NCI-H774 (cell line): ENCODE data around the gene SH3RF3.

Source experiments
- DNase-seq: peaks from one replicate; lab custom pipeline; 2025; lab: John Stamatoyannopoulos, UW

Gene SH3RF3

DNA sequence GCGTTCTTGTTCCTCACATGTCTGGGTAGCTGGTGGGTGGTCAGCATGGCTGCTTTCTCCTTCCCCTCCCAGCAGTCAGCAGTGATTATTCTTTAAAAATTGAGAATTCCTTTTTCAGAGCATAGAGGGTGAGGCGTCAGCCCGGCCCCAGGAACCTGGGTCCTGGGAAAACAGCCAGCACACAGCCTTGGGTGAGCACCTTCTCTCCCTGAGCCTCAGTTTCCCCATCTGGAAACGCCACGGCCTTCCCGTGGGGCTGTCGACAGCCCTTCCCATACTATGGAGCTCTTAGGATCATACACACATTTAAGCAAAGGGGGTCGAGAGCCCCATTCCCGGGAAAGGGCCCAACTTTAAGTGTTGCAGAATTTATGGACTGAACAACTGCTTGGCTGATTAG lies 73.5 kb downstream of the SH3RF3 start:
- no peak for DNase-seq

DNA sequence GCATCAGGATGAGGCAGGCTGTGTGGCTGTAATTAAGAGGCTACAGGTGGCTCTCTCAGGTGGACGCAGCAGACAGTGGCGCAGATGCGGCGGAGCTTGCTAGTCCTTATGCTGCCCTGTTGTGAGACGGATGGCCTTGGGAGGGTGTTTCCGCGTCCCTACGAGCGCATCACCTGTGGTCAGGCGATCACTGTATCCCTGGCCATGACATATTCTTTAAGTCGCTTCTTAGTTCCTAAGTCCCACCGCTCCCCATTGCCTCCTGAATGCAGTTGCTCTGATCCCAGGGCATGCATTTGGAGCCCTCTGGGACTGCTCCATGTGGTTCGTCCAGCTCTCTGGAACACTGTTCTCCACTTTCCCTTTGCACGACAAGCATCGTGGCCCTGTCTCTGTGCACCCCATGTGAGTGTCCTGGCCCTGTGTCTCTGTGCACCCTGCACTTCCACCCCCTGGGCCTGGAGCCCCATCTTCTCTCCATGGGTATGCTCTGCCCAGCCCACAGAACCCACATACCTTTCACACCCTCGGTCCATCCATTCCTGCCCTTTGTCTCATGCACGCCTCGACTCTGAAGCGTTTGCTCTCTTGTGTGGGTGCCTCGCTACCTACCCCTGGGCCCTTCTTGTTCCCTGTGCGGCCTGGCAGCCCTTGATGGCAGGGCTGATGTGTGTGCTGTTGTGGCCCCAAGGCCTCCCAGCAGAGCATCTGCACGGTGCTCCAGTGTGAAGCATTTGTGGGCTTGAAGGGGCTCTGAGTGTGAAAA lies 74.4 kb downstream of the SH3RF3 start:
- DNase-seq, result no peak

DNA sequence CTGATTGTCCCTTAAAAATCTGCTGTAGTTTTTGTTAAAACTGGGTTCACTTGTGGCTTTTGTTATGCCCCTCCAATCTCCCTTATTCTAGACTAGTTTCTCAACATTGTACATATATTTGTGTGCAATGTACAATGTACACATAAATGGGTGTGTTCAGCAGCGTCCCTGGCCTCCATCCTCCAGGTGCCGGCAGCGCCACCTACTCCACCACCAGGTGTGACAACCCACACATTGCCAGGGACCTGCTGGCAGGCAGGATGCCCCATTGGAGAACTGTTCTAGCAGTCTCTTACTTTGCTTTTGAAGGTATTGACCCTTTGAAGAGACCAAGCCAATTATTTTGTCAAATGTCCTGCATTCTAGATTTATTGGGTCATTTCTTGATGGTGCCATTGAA lies 75.4 kb downstream of the SH3RF3 start:
- no peak for DNase-seq

DNA sequence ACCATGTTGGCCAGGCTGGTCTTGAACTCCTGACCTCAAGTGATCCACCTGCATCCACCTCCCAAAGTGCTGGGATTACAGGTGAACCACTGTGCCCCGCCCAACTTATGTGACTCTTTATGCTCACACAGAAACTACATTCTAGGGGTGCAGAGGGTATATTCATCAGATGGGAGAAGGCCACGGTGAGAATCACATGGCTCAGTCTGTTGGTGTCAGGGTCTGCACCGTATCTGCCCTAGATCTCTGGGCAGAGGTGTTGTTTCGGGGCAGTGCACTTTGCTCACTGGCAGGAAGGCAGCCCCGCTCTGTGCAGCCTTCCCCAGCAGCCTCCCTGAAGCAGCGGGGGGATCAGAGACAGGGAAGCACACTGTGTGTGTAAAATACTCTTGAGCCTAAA lies 76.4 kb downstream of the SH3RF3 start:
- no peak for DNase-seq

DNA sequence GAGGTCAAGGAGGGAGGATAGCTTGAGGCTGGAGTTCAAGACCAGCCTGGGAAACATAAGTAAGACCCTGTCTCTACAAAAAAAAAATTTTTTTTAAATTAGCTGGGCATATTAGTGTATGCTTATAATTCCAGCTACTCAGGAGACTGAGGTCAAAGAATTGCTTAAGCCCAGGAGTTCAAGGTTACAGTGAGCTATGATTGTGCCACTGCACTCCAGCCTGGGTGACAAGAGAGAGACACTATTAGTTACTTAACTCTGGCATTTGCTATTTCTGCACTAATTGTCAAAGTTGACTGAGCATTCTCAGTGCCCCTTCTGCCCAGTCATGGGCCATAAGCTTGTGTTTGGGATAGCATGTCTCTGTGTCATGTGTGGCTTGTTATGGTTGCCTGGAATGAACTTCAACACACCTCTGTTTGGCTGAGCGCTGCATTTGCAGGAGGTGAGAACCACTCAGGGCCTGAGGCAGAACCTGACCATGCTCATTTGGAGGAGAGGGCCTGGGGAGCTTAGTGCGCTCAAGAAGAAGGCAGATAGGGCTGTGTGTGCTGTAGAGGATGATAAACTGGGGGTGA lies 77.7 kb downstream of the SH3RF3 start:
- no peak for DNase-seq

DNA sequence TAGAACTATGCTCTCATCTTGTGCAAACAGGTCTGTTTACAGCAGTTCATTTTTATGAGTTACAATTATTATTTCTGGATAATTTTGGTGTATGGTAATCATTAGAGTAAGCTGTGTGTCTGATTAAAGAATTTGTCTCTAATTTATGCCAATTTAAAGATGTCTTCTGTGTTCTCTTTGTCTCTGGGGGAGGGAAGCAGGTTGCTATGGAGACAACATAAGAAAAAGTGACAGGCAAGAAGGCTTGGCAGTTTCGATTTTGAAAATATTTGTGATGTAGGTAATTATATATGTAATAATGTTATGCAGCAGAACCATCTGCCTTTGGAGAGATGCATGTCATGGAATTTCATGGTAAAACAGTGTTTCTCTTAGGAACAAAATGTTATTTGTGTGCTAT lies 78.2 kb downstream of the SH3RF3 start:
- DNase-seq, result no peak

DNA sequence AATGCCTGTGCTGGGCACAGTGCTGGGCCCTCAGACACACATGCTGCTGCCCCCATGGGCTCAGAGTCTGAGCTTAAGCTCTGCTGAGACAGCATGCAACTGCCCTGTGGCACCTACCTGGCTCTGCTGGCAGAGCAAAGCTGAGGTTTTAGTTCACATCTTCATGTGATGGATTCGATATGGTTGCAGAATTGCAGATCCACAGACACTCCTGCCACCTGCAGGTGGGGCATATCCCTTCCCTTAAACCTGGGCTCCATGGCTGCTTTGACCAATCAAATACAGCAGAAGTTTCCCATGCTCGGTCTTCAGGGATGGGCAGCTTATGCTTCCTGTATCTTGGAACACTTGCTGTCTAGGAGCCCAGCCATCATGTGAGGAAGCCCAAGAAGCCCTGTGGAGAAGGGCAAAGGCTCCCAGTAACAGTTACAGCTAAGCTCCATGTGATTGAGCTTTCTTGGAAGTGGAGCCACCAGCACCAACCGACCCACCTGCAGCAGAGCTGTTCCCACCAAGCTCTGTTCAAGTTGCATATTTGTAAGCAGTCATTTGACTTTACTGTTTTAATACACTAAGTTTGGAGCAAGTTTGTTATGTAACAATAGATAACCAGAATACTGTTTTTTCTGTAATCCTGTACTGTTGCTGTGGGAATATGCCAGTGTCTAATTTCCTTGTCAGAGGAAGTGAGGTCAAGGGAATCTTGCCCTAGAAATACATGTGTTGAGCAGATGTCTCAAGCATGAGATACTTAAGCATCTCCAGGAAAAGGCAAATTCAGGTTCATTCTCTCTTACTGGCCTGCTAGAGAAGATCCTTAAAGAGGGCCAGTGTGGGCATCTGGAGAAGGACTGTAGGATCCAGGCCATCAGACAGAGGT lies 79.3 kb downstream of the SH3RF3 start:
- peak; percentile 11 for DNase-seq

DNA sequence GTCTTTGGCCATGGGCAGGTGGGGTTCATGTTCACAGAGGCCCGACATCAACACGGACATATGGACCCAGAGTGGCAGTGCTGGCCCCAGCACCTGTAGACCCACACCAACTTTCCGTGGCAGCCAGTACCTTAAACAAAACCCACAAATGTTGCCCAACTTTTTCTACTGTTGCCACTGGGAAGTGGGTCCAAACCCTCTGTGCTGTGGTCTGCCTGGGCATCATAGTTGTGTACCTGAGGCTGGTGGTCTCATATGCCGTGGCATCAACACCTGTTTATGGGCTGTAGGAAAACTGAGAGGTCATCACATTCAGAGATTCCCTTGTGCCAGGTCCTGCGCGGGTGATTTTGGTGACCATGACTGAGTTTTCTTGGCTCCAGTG lies 79.9 kb downstream of the SH3RF3 start:
- no peak for DNase-seq

DNA sequence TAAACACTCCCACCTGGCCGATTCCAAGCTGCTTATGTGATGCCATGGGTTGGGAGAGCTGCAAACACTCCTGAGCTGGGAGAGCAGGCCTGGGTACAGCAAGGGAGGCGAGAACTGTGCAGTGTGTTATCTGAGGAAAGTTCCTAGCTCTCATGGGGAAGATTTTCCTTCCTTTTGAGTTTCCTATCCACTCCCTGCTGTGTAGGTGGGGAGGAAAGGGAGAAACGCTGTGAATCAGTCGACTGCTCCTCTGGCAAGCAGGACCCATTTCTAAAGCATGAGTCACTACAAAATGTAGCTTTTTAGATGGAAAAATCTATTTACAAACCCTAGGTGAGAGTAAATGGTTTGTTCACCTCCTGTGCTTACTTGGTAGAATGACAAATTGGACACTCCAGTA lies 80.4 kb downstream of the SH3RF3 start:
- DNase-seq, result no peak

DNA sequence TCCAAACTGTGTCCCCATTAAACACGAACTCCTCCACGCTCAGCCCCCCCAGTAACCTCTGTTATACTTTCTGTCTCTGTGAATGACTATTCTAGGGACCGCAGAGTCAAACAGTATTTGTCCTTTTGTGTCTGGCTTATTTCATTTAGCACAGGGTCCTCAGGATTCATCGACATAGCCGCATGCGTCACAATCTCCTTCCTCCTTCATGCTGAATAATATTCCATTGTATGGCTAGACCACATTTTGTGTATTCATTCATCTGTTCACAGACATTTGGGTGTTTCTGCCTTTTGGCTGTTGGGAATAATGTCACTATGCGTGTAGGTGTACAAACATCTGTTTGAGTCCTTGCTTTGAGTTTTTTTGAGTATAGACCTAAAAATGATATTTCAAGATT lies 80.9 kb downstream of the SH3RF3 start:
- DNase-seq, result no peak

DNA sequence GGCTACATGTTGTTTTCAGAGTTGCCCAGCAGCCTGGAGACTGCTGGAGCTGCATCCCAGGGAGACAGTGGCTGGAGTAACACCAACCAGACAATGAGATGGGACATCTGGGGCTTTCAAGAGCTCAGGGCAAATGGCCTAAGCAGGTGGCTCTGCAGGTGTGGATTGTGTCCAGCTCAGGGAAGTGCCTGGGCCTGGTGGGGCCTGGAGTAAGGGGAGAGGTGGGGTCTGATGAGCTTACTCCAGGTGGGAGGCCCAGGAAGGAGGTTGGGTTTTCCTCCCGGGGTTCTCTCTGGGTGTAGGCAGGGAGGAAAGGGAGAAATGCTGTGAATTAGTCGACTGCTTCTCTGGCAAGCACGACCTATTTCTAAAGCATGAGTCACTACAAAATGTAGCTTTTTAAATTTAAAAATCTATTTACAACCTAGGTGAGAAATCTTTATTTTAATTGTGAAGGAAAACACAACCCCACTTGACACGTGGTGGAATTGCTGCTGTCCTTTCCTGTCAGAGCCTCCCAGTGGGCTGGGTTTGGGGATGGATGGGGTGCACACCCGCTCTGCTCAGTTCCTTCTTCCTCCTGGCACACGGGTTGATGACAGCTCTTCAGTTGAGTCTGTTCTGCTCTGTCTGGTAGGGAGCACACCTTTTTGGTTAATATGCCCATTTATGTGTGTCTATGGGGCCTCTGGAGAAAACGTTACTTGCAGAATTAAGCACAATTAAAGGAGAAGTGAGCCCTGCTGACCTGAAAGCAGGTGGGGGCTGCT lies 81.6 kb downstream of the SH3RF3 start:
- DNase-seq, result peak; percentile 21

DNA sequence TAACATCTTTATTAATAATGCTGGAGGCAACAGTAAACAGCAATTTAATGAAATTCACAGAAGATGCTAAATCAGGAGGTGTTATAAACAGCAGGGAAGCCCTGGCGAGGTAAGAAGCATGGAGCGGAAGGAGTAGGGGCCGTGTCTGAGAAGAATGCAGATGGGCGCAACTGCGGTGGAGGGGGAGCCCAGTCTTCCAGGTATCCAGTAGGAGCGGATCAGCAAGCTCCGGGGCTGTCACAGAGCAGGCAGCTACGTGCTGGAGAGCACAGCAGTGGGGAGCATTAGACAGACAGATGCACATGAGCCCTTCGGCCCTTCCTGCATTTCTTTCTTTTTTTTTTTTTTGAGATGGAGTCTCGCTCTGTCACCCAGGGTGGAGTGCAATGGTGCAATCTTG lies 82.3 kb downstream of the SH3RF3 start:
- no peak for DNase-seq

DNA sequence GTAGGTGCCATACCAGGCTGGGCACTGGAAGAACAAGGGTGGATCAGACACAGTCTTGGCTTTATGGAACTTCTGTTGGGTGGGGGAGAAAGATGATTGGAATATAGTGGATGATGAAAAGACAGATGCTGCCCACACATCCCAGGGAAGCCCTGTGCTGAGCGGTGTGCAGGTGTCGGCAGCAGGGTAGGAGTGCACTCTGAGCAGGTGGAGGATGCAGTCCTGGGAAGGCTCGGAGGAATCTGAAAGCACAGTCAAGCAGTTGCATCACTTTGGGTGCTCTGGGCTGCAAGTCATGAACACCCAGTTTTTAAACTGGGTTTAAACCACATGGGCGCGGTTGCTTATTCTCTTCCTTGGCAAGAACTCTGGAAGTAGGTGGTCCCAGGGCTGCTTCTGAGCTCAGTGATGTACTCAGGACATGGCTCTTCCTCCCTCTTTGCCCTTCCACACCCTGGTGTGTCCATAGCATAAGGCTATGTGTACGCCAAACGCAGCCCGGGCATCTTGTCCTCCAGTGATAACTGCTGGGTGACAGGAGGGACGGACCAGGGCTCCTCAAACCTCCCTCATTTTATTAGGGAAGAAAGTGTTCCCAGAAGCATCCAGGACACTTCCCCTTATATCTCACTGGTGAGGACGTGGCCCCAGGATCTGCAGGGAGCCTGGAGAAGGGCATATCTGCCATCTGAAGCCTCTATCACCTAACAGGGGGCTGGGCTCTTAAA lies 84.0 kb downstream of the SH3RF3 start:
- DNase-seq, result no peak

DNA sequence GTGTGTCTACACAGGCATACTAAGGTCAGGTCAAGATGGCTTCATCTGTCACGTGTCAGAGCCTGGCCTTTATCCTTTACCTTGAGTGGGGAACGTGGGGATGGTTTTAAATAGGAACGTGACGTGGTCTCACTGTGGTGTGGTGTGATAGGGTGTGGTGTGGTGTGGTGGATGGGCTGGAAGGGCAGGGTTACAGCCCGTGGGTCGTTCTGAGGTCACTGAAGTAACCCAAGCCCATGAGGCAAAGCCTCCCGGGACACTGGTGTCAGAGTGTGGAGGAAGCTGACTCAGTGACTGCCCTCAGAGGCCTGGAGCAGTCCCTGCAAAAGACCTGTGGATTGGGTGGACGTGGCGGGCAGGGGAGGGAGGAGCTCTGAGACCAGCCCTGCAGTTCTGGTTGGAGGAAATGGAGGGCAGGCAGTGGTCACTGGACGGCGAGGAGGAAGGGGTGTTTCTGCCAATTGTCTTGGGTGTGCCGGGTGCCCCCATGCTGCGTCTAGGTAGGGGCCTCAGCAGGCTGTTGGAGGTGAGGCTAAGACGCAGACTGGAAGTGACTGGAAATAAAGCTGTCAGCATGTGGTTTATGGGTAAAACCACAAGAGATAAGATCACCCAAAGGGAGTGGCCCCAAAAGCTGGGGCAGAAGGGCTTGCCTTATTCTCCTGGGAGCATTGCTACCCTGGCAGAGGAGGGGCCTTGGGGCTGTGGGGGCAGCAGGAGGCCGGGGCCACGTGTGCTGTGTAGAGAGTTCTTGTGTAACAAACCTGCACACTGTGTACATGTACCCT lies 84.8 kb downstream of the SH3RF3 start:
- DNase-seq, result no peak

DNA sequence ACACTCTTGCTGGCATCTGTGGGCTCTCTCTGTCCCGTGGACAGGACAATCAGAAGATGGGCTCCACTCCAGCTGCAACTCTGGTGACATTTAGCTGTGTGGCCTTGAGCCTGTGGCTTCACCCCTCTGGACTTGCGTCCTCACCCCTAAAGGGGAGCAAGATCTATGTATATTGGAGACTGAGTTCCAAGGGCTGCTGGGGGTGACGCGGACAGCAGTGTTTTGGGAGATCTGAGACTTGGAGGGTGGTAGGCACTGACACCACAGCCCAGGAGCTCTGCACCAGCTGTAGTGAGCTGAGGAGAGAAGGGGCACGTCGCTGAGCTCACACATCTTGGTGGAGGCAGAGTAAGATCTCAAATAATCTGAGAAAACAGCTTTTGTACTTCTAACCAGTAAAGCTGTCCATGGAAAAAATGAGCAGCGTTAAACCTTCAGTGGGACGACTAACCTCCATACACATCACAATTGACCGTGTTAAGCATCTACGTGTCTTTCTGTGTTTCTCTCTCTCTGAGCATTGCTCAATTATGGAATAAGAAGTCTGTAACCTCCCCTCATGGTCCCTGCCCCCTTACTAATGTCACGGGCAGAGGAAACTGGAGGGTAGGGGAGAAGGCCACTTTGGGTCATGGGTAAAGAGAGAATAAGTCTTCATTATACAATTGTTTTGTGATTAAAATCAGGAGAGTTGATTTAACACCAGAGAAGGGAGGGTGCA lies 85.8 kb downstream of the SH3RF3 start:
- no peak for DNase-seq

DNA sequence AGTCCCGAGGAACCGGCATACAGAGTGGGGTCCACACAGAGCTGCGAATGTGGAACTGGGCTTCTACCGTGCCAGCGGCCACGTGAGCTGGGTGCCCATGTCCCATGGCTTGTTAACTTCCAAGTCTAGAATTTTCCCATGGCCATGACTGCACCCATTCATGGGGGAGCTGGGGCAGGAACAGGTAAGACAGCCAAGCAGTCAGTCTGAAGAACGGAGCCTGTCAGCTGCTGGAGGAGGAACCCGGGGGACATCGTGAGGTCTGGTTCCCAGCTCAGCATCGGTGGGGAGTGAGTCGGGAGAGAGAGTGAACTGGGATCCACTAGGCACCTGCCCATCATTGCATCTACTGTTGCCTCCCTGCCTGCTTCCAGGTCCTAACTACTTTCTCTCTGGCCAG lies 86.9 kb downstream of the SH3RF3 start:
- no peak for DNase-seq

DNA sequence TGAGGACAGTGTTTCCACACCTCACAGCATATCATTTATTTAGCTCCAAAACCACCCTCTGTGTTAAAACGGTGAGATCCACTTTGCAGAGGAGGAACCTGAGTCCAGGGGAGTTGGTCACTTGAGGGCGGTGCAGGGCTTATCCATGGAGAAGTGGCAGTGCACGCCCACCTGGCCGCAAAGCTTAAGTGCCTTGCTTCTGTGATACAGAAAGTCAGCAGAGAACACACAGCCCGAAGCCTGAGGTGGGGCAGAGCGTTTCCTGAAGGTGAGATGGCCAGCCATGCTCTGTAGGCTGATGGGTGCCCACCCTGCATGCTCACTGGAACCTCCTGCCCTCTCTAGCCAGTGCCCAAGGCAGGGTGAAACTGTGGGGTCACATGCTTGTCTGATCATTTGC lies 87.3 kb downstream of the SH3RF3 start:
- no peak for DNase-seq

DNA sequence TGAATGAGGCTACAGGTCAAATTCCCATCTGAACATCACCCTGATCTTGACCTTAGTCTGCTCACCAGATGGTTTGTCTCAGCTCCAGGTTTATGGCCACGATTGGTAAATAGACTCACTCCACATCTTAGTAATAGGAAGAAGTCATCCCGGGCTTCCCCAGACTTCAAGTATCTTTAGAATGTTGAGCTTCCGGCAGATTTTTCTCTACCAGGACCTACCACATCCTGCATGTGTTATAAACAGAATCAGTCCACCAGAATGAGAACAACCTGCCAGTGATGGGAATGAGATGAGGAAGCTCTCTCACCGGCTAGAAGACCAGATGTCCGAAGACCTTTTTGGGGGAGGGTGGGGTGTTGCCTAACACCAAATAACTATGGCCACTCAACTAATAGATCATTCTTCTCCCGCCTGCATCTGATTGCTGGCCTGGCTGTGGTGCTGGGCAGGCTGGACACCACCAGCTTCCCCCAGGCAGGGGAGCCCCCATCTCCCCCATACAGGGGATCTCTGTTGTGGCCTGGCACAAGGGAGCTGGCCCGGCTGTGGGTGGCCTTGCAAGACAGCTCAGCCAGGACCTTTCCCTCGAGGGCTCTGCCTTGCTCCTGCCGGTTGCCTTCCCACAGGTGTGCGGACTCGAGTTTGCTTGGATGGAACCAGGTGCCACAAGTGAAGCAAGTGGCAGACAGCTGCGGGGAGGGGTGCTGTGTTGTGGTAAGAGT lies 88.5 kb downstream of the SH3RF3 start:
- DNase-seq, result no peak

DNA sequence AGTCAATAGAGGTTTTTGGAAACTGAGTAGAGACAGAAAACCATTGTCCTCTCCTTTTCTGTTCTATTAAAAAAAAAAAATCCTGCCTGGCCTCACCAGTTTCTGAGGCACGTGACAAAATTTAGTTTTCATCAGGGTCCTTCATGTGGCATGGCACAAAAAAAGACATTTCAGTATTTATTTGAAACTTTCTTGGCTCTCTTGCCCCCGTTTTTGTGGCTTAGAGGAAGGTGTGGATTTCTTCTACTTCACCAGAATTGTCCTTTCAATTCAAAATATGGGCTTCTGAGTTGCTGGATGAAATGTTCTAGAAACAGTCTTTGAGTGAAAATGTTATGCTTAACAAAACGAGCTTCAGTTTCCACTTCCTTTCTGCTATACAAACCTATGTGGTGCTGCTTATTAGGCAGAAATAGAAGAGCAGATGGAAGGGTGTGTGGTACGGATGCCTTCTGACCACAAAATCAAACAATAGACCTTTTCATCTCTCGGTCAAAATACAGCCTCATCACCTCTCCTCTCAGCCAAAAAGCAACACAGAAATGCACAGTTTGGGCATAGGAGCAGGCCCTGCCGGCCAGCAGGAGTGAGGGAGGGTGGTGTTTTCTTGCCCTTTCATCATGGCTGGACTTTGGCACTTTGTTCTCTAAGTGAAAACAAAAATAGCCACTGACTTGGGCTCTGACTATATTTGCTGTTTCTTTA lies 89.2 kb downstream of the SH3RF3 start:
- DNase-seq, result no peak
